Neutrophil (primary cell): Measurements from ENCODE around the gene DNMT3A.

Experiments used
- H3K27ac ChIP-seq: fragments of 200-600 bp; sonication (generic); 2 replicates; pipeline ENCODE4 v1.5.1; 2016; ENCODE audit warnings: mild to moderate bottlenecking, moderate library complexity
- H3K27me3 ChIP-seq: fragments of 200-600 bp; sonication (generic); 2 replicates; pipeline ENCODE4 v1.6.0; 2016; ENCODE audit warnings: mild to moderate bottlenecking
- H3K36me3 ChIP-seq: fragments of 200-600 bp; sonication (generic); 2 replicates; pipeline ENCODE4 v1.5.1; 2017
- H3K4me1 ChIP-seq, 2 experiments: fragments of 200-600 bp in 1 of 2; sonication (generic) in 1 of 2; 1 replicate in 1 of 2; 2 replicates in 1 of 2; pipeline versions ENCODE4 v1.5.1 to v1.6.1; 2013 to 2016; ENCODE audit warnings: low read depth in 1 of 2, low read length in 1 of 2, mild to moderate bottlenecking in 1 of 2, moderate library complexity in 1 of 2; ENCODE audit not compliant: control insufficient read depth in 1 of 2, insufficient read depth in 1 of 2
- H3K4me3 ChIP-seq, 2 experiments: fragments of 200-600 bp in 1 of 2; sonication (generic) in 1 of 2; 1 replicate in 1 of 2; 2 replicates in 1 of 2; pipeline ENCODE4 v1.5.1; 2013 to 2016; ENCODE audit warnings: low read depth in 1 of 2, low read length in 1 of 2, mild to moderate bottlenecking in 1 of 2, moderate library complexity in 1 of 2
- H3K9me3 ChIP-seq: fragments of 200-600 bp; sonication (generic); 2 replicates; pipeline ENCODE4 v1.5.1; 2016
- TF ChIP-seq, protein P1 (sequence below): fragments of 200-600 bp; sonication (generic); IDR thresholded peaks from 2 replicates; pipeline ENCODE4 v1.5.1; 2016; ENCODE audit warnings: antibody characterized with exemption

DNMT3A gene

DNA sequence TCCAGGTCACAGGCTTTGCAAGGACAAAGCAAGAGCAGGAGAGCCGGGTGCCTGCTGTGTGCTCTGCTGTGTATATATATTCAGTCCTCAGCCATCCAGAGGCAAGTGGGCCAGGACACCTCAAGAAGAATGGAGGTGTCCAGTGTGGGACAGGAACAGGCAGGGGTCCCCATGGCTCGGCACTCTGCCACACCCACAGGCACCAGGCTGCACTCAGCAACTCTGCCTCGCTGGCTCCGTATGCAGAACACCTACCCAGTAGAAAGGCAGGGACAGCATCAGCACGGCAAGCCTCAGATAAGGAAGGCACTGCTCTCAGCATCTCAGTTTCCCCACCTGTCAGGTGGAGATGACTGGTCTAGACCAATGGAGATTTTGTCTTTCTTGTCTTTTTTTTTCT lies 57.8 kb downstream of the DNMT3A start:
- Histone ChIP-seq H3K4me1 (peaks cover 13 to 15% of the 10 kb centered on the region in 2 experiments), H3K4me3 (no peak overlapping the region), H3K27ac (no peak overlapping the region), H3K27me3 (no peaks in the 10 kb centered on the region), H3K9me3 (no peaks in the 10 kb centered on the region), H3K36me3 (peaks cover 27% of the 10 kb centered on the region)
- TF ChIP-seq, protein P1, sequence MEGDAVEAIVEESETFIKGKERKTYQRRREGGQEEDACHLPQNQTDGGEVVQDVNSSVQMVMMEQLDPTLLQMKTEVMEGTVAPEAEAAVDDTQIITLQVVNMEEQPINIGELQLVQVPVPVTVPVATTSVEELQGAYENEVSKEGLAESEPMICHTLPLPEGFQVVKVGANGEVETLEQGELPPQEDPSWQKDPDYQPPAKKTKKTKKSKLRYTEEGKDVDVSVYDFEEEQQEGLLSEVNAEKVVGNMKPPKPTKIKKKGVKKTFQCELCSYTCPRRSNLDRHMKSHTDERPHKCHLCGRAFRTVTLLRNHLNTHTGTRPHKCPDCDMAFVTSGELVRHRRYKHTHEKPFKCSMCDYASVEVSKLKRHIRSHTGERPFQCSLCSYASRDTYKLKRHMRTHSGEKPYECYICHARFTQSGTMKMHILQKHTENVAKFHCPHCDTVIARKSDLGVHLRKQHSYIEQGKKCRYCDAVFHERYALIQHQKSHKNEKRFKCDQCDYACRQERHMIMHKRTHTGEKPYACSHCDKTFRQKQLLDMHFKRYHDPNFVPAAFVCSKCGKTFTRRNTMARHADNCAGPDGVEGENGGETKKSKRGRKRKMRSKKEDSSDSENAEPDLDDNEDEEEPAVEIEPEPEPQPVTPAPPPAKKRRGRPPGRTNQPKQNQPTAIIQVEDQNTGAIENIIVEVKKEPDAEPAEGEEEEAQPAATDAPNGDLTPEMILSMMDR = no peak

DNA sequence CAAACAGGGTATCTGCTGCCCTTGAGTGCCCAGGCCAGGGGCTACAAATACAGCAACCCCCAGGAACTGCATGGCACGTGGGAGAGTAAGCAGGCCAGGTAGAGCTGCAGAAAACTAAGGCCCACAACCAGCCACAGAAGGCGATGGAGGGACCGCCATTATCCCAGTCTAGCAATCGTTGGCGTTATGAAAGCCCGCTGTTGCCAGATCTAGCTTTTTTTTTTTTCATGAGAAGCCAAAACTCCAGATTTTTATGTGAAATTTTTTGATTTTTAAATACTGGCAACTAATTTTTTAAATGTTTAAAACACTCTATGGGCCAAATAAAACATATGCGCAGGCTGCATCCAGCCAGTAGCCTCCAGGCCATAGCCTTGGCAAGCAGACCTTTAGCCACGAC lies 59.8 kb downstream of the DNMT3A start:
- TF ChIP-seq, protein P1 = no peak
- Histone ChIP-seq H3K4me3 (no peak overlapping the region), H3K27ac (no peak overlapping the region), H3K9me3 (no peaks in the 10 kb centered on the region), H3K4me1 (peaks cover 22 to 26% of the 10 kb centered on the region in 2 experiments), H3K27me3 (peaks cover under 1% of the 10 kb centered on the region), H3K36me3 (peaks cover 27% of the 10 kb centered on the region)

DNA sequence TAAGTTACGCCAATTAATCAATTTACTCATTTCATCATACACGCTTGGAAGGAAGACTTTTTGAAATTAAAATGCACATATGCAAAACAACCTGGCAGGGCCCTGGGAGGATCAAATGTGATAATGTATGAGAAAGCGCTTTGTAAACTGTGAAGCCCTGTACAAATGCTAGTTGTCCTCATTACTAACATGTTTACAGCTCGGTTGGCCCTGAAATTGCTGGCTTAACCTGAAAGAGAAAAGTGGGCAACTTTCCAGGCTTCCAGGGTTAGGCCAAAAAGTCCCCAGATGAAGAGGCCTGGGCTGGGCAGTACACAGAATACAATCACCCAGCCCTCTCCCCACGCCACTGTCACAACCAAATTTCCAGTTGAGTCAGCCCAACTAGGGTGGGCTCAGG lies 60.2 kb downstream of the DNMT3A start:
- Histone ChIP-seq H3K27ac (no peak overlapping the region), H3K4me1 (peaks cover 26 to 30% of the 10 kb centered on the region in 2 experiments), H3K27me3 (peaks cover 5% of the 10 kb centered on the region), H3K36me3 (peaks cover 27% of the 10 kb centered on the region), H3K9me3 (no peaks in the 10 kb centered on the region), H3K4me3 (no peak overlapping the region)
- TF ChIP-seq, protein P1 = no peak

DNA sequence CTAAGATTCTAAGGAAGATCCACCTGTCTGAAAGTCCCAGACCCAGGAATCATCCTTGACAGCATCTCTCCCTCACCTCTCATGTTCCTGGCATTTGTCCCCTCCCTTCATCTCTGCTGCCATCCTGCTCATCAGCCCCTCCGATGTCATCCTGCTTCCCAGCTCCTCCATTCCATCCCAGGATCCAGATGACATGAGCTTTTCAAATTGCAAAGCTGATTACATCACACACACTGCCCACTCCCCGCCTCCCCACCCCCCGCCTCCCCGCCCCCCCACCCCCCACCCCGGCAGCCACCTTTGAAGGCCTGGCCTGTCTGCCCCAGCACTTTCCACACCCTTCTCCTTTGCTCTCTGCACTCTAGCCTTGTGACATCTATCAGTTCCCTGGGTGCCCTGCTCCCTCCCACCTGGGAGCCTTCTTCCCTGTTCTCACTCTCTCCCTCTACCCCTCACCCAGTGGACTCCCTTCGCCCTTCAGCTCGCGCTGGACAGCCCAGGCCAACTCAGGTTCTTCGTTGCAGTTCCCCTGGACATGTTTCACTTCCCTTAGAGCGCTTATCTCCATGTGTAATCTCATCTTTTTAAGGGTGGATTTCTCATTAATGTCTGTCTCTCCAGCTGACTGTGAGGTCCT lies 61.6 kb downstream of the DNMT3A start:
- H3K4me1 ChIP-seq = peaks cover 24 to 26% of the 10 kb centered on the region in 2 experiments
- no peak overlapping the region for H3K4me3 ChIP-seq
- H3K27ac ChIP-seq = no peak overlapping the region
- peaks cover 34% of the 10 kb centered on the region for H3K36me3 ChIP-seq
- H3K27me3 ChIP-seq = peaks cover 9% of the 10 kb centered on the region
- H3K9me3 ChIP-seq = no peaks in the 10 kb centered on the region
- TF ChIP-seq, protein P1 = no peak

DNA sequence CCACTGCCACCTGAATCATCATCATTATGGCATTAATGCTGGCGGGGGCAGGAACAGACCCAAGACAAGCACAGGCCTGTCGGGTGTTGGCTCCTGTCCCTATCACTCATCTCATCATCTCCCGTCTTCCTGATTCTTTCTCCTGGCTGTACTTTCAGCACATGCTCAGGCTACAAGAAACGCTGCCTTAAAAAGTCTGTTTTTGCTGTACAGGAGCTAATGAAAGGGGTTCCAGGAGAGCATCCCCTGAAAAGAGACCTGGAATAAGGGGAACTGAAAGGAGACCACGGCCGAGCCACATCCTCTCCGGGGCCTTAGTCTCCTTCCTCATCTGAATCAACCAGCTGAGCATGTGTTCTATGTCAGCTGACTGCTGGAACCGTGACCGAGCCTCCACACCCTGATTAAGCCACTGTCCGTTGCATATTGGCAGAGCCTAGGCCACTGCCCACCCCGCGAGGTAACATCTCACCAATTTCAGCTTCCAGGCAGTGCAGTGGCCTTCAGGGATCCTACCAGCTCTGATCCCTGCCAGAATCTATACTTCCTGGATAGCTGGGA lies 62.6 kb downstream of the DNMT3A start:
- no peaks in the 10 kb centered on the region for H3K9me3 ChIP-seq
- H3K27me3 ChIP-seq = peaks cover 9% of the 10 kb centered on the region
- TF ChIP-seq, protein P1 = no peak
- H3K27ac ChIP-seq = peak overlapping the region; percentile 68
- H3K4me3 ChIP-seq = no peak overlapping the region
- H3K4me1 ChIP-seq = peaks cover 24 to 26% of the 10 kb centered on the region in 2 experiments
- peaks cover 44% of the 10 kb centered on the region for H3K36me3 ChIP-seq
